HG02970 (cell line): ENCODE data around the gene GPALPP1.
"Not testable (repeated sequence)": the region's sequence is repeated elsewhere in the genome, so short reads cannot be mapped to it uniquely, and the experiment has no call there.

Experiments
- ATAC-seq: cut with Tn5 transposase; IDR thresholded peaks from one replicate; pipeline ENCODE4 v1.9.1; 2021; ENCODE audit warnings: mild to moderate bottlenecking, moderate library complexity, moderate number of reproducible peaks; ENCODE audit not compliant: unreplicated experiment, low FRiP score

The GPALPP1 gene

GRCh38 chr13:45055902-45056648 is 66.7 kb downstream of the GPALPP1 start:
- no peak for ATAC-seq

GRCh38 chr13:45060062-45060461 is 70.7 kb downstream of the GPALPP1 start:
- ATAC-seq: no peak

GRCh38 chr13:45063261-45063860 is 74.0 kb downstream of the GPALPP1 start:
- no peak for ATAC-seq

- ATAC-seq: not testable (repeated sequence)
Observed at GRCh38 chr13:45063889-45064288, 74.6 kb downstream of the GPALPP1 start.

GRCh38 chr13:45064889-45065288 is 75.6 kb downstream of the GPALPP1 start:
- ATAC-seq: no peak

- ATAC-seq: no peak
Observed at GRCh38 chr13:45068036-45069001, 79.0 kb downstream of the GPALPP1 start.

GRCh38 chr13:45073809-45074208 is 84.5 kb downstream of the GPALPP1 start:
- no peak for ATAC-seq

- no peak for ATAC-seq
Observed at GRCh38 chr13:45074721-45075120, 85.4 kb downstream of the GPALPP1 start.

- ATAC-seq: no peak
Observed at GRCh38 chr13:45078003-45078402, 88.7 kb downstream of the GPALPP1 start.
